ENCODE data around the gene MEIS2.

MEIS2 gene

DNA sequence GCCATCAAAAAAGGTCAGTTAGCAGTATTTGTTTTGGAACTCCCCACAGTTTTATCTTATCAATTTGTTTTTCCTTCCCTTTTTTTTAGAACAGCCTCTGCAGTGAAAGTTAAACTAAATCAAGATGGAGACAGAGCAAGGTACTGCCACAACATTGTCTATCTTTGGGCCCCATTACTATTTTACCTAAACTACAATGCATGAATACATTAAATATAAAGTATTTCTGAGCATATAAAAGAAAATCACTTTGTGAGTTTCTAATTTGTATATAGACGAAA is 139.5 kb downstream of the MEIS2 start:
- H3K9ac ChIP-seq: no peak overlapping the region
- no peaks in the 10 kb centered on the region for H3K4me1 ChIP-seq (ENCODE audit: low read depth, poor library complexity, severe bottlenecking)
- H3K79me2 ChIP-seq (ENCODE audit: insufficient read depth, low read depth): no peaks in the 10 kb centered on the region
- H4K20me1 ChIP-seq (ENCODE audit: insufficient read depth): no peaks in the 10 kb centered on the region
- H2AFZ ChIP-seq (ENCODE audit: low read depth): no peak overlapping the region
- H3K27me3 ChIP-seq (ENCODE audit: insufficient read depth, low read depth): no peaks in the 10 kb centered on the region
- no peaks in the 10 kb centered on the region for H3K36me3 ChIP-seq (ENCODE audit: insufficient read depth)
- H3K4me2 ChIP-seq: no peak overlapping the region
- no peak overlapping the region for H3K4me3 ChIP-seq (IDR thresholded peaks at IDR 0.05; ENCODE audit: insufficient read depth, low read depth, low read length)
- TF ChIP-seq, protein P1, sequence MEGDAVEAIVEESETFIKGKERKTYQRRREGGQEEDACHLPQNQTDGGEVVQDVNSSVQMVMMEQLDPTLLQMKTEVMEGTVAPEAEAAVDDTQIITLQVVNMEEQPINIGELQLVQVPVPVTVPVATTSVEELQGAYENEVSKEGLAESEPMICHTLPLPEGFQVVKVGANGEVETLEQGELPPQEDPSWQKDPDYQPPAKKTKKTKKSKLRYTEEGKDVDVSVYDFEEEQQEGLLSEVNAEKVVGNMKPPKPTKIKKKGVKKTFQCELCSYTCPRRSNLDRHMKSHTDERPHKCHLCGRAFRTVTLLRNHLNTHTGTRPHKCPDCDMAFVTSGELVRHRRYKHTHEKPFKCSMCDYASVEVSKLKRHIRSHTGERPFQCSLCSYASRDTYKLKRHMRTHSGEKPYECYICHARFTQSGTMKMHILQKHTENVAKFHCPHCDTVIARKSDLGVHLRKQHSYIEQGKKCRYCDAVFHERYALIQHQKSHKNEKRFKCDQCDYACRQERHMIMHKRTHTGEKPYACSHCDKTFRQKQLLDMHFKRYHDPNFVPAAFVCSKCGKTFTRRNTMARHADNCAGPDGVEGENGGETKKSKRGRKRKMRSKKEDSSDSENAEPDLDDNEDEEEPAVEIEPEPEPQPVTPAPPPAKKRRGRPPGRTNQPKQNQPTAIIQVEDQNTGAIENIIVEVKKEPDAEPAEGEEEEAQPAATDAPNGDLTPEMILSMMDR (conservative IDR thresholded peaks at IDR 0.05; ENCODE audit: low read depth, low read length): no peak
- no peak overlapping the region for H3K27ac ChIP-seq

- Histone ChIP-seq H3K4me1 (ENCODE audit: low read depth, poor library complexity, severe bottlenecking) (no peaks in the 10 kb centered on the region), H3K9ac (no peak overlapping the region), H3K4me3 (IDR thresholded peaks at IDR 0.05; ENCODE audit: insufficient read depth, low read depth, low read length) (no peak overlapping the region), H3K4me2 (no peak overlapping the region), H3K27me3 (ENCODE audit: insufficient read depth, low read depth) (no peaks in the 10 kb centered on the region), H2AFZ (ENCODE audit: low read depth) (no peak overlapping the region), H3K36me3 (ENCODE audit: insufficient read depth) (no peaks in the 10 kb centered on the region), H3K79me2 (ENCODE audit: insufficient read depth, low read depth) (no peaks in the 10 kb centered on the region), H4K20me1 (ENCODE audit: insufficient read depth) (no peaks in the 10 kb centered on the region), H3K27ac (no peak overlapping the region)
- TF ChIP-seq, protein P1 (conservative IDR thresholded peaks at IDR 0.05; ENCODE audit: low read depth, low read length): no peak
Observed at GRCh38 chr15:36960179-36960946, 140.0 kb downstream of the MEIS2 start.

DNA sequence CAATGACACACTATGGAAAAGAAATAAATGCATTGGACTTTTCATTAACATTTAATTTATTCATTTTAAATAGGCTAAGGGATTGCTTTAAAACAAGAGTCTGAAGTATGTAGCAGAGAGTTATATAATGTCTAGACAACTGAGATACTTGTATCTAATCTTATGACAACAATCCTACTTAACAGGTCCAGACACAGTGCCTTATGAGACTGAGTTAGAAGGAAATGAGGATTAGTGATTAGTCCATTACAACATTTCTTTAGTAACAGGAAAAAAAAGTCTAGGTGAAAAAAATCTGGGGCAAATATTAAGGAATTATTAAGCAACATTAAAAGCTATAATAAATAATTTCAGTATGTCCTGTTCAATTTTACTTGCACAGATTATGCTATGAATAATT is 140.6 kb downstream of the MEIS2 start:
- TF ChIP-seq, protein P1 (conservative IDR thresholded peaks at IDR 0.05; ENCODE audit: low read depth, low read length): no peak

GRCh38 chr15:36958606-36959005 is 141.7 kb downstream of the MEIS2 start:
- no peaks in the 10 kb centered on the region for H3K36me3 ChIP-seq (ENCODE audit: insufficient read depth)
- no peaks in the 10 kb centered on the region for H3K79me2 ChIP-seq (ENCODE audit: insufficient read depth, low read depth)
- H3K27ac ChIP-seq: no peak overlapping the region
- H3K4me1 ChIP-seq (ENCODE audit: low read depth, poor library complexity, severe bottlenecking): no peaks in the 10 kb centered on the region
- H3K4me2 ChIP-seq: no peak overlapping the region
- no peaks in the 10 kb centered on the region for H3K27me3 ChIP-seq (ENCODE audit: insufficient read depth, low read depth)
- no peak overlapping the region for H3K4me3 ChIP-seq (IDR thresholded peaks at IDR 0.05; ENCODE audit: insufficient read depth, low read depth, low read length)
- TF ChIP-seq, protein P1 (conservative IDR thresholded peaks at IDR 0.05; ENCODE audit: low read depth, low read length): no peak
- H2AFZ ChIP-seq (ENCODE audit: low read depth): no peak overlapping the region
- H4K20me1 ChIP-seq (ENCODE audit: insufficient read depth): no peaks in the 10 kb centered on the region
- no peak overlapping the region for H3K9ac ChIP-seq

More for the DNA sequence above, 140.6 kb downstream of the MEIS2 start:
- Histone ChIP-seq H2AFZ (ENCODE audit: low read depth) (no peak overlapping the region), H3K4me1 (ENCODE audit: low read depth, poor library complexity, severe bottlenecking) (no peaks in the 10 kb centered on the region), H3K27ac (no peak overlapping the region), H3K4me3 (IDR thresholded peaks at IDR 0.05; ENCODE audit: insufficient read depth, low read depth, low read length) (no peak overlapping the region), H3K9ac (no peak overlapping the region), H3K79me2 (ENCODE audit: insufficient read depth, low read depth) (no peaks in the 10 kb centered on the region), H4K20me1 (ENCODE audit: insufficient read depth) (no peaks in the 10 kb centered on the region), H3K36me3 (ENCODE audit: insufficient read depth) (no peaks in the 10 kb centered on the region), H3K27me3 (ENCODE audit: insufficient read depth, low read depth) (no peaks in the 10 kb centered on the region), H3K4me2 (no peak overlapping the region)

Data from KMS-11 (cell line).